H9 (cell line): ENCODE measurements around the gene ARID3A. TPM values are rescaled to one million over a fixed set of nuclear protein-coding genes. Genes with fewer than 3 reads are reported as not detected.

Experiments used
- DNase-seq: peaks from one replicate; pipeline ENCODE4 v3.0.0-alpha.2; 2017
- H2AFZ ChIP-seq: one replicate; pipeline ENCODE4 v1.6.1; 2013; ENCODE audit warnings: mild to moderate bottlenecking, low read length, control low read depth, moderate library complexity
- H2AK5ac ChIP-seq: 2 replicates; pipeline ENCODE4 v1.6.1; 2013; ENCODE audit warnings: low read length, control low read depth, mixed read lengths; ENCODE audit not compliant: insufficient read length
- H2BK120ac ChIP-seq: one replicate; pipeline ENCODE4 v1.6.1; 2013; ENCODE audit warnings: low read depth, mild to moderate bottlenecking, low read length, control low read depth, inconsistent platforms; ENCODE audit not compliant: poor library complexity, severe bottlenecking
- H2BK12ac ChIP-seq: 2 replicates; pipeline ENCODE4 v1.6.1; 2013; ENCODE audit warnings: low read length, control low read depth, mixed read lengths, low read depth; ENCODE audit not compliant: insufficient read length
- H2BK15ac ChIP-seq: 2 replicates; pipeline ENCODE4 v1.6.1; 2013; ENCODE audit warnings: low read depth, low read length, control low read depth
- H2BK20ac ChIP-seq: one replicate; pipeline ENCODE4 v1.6.1; 2013; ENCODE audit warnings: low read depth, mild to moderate bottlenecking, low read length, control low read depth, inconsistent platforms; ENCODE audit not compliant: poor library complexity, severe bottlenecking
- H2BK5ac ChIP-seq: 2 replicates; pipeline ENCODE4 v1.6.1; 2013; ENCODE audit warnings: low read length, control low read depth, mixed read lengths; ENCODE audit not compliant: insufficient read length
- H3K14ac ChIP-seq: 2 replicates; pipeline ENCODE4 v1.6.1; 2013; ENCODE audit warnings: low read length, control low read depth; ENCODE audit not compliant: insufficient read depth
- H3K18ac ChIP-seq: 2 replicates; pipeline ENCODE4 v1.6.1; 2013; ENCODE audit warnings: low read depth, mild to moderate bottlenecking, mixed read lengths, low read length, control low read depth; ENCODE audit not compliant: insufficient read length
- H3K23ac ChIP-seq: 2 replicates; pipeline ENCODE4 v1.6.1; 2013; ENCODE audit warnings: low read length, control low read depth, mixed read lengths, low read depth; ENCODE audit not compliant: insufficient read length
- H3K23me2 ChIP-seq: 2 replicates; pipeline ENCODE4 v1.6.1; 2013; ENCODE audit warnings: low read depth, mild to moderate bottlenecking, mixed read lengths, low read length, control low read depth; ENCODE audit not compliant: insufficient read length, poor library complexity, severe bottlenecking
- H3K27ac ChIP-seq: 2 replicates; pipeline ENCODE4 v1.5.1; 2013; ENCODE audit warnings: low read length, control low read depth, mixed read lengths, low read depth; ENCODE audit not compliant: insufficient read length
- H3K27me3 ChIP-seq: 2 replicates; pipeline ENCODE4 v1.6.1; 2013; ENCODE audit warnings: low read length, control low read depth, inconsistent platforms; ENCODE audit not compliant: insufficient read depth
- H3K4ac ChIP-seq: 2 replicates; pipeline ENCODE4 v1.6.1; 2013; ENCODE audit warnings: low read depth, mild to moderate bottlenecking, control low read depth, inconsistent platforms, low read length, moderate library complexity
- H3K4me1 ChIP-seq: 2 replicates; pipeline ENCODE4 v1.6.1; 2013; ENCODE audit warnings: low read length, control low read depth, inconsistent platforms; ENCODE audit not compliant: insufficient read depth
- H3K4me2 ChIP-seq: 2 replicates; pipeline ENCODE4 v1.6.1; 2013; ENCODE audit warnings: low read length, control low read depth, mixed read lengths; ENCODE audit not compliant: insufficient read length, insufficient read depth
- H3K56ac ChIP-seq: 2 replicates; pipeline ENCODE4 v1.6.1; 2013; ENCODE audit warnings: low read depth, mild to moderate bottlenecking, mixed read lengths, low read length, control low read depth; ENCODE audit not compliant: insufficient read length
- H3K79me1 ChIP-seq: 2 replicates; pipeline ENCODE4 v1.6.1; 2013; ENCODE audit warnings: low read depth, mild to moderate bottlenecking, moderate library complexity, low read length, control low read depth, inconsistent platforms; ENCODE audit not compliant: insufficient read depth, poor library complexity, severe bottlenecking
- H3K79me2 ChIP-seq: 2 replicates; pipeline ENCODE4 v1.6.1; 2013; ENCODE audit warnings: low read length, control low read depth, inconsistent platforms; ENCODE audit not compliant: insufficient read depth
- H3K9ac ChIP-seq: 2 replicates; pipeline ENCODE4 v1.6.1; 2013; ENCODE audit warnings: low read length, control low read depth, mixed read lengths; ENCODE audit not compliant: insufficient read length; ENCODE audit errors: extremely low read depth
- H3K9me3 ChIP-seq: one replicate; pipeline ENCODE4 v1.6.1; 2013; ENCODE audit warnings: low read depth, low read length, inconsistent platforms; ENCODE audit not compliant: control insufficient read depth
- H3T11ph ChIP-seq: one replicate; pipeline ENCODE4 v1.6.1; 2013; ENCODE audit warnings: mild to moderate bottlenecking, low read length, control low read depth, inconsistent platforms
- H4K20me1 ChIP-seq: one replicate; pipeline ENCODE4 v1.6.1; 2013; ENCODE audit not compliant: control insufficient read depth, insufficient read length, insufficient read depth
- H4K5ac ChIP-seq: 2 replicates; pipeline ENCODE4 v1.6.1; 2013; ENCODE audit warnings: low read depth, mild to moderate bottlenecking, mixed read lengths, low read length, control low read depth; ENCODE audit not compliant: insufficient read length
- H4K8ac ChIP-seq: replicated peaks from 2 replicates; pipeline ENCODE4 v1.6.1; 2013; ENCODE audit warnings: low read length, control low read depth, mixed read lengths, low read depth; ENCODE audit not compliant: insufficient read length
- H4K91ac ChIP-seq: 2 replicates; pipeline ENCODE4 v1.6.1; 2013; ENCODE audit warnings: low read depth, mild to moderate bottlenecking, moderate library complexity, mixed read lengths, low read length, control low read depth; ENCODE audit not compliant: insufficient read length
- H3K27ac Mint-ChIP-seq, 3 experiments: 2 replicates in 2 of 3; 3 replicates in 1 of 3; pipeline ENCODE4 v1.8.0; 2020 to 2021; ENCODE audit warnings: mixed read lengths in 3 of 3, mild to moderate bottlenecking in 1 of 3, moderate library complexity in 1 of 3
- H3K27me3 Mint-ChIP-seq: 2 replicates; pipeline ENCODE4 v1.8.0; 2021; ENCODE audit warnings: low read depth, mild to moderate bottlenecking, moderate library complexity, mixed read lengths
- H3K36me3 Mint-ChIP-seq, 3 experiments: 2 replicates in 2 of 3; 3 replicates in 1 of 3; pipeline ENCODE4 v1.8.0; 2020 to 2021; ENCODE audit warnings: low read depth in 3 of 3, mixed read lengths in 3 of 3; ENCODE audit not compliant: insufficient read depth in 1 of 3
- H3K4me1 Mint-ChIP-seq, 2 experiments: 2 replicates each; pipeline ENCODE4 v1.8.0; 2020; ENCODE audit warnings: mixed read lengths in 2 of 2
- H3K4me3 Mint-ChIP-seq, 2 experiments: 2 replicates in 1 of 2; 3 replicates in 1 of 2; pipeline ENCODE4 v1.8.0; 2020 to 2021; ENCODE audit warnings: mild to moderate bottlenecking in 2 of 2, mixed read lengths in 2 of 2, moderate library complexity in 1 of 2
- H3K9me3 Mint-ChIP-seq, 2 experiments: 2 replicates in 1 of 2; 3 replicates in 1 of 2; pipeline ENCODE4 v1.8.0; 2020; ENCODE audit warnings: mild to moderate bottlenecking in 2 of 2, mixed read lengths in 2 of 2, moderate library complexity in 1 of 2
- CTCF ChIP-seq: fragments of 200-600 bp; sonication (generic); conservative IDR thresholded peaks from 3 replicates; pipeline ENCODE4 v1.8.0; 2021; ENCODE audit warnings: antibody characterized with exemption, mild to moderate bottlenecking
- WGBS: extraction: QIAGEN DNeasy Blood & Tissue Kit; methylation state at CpG from one replicate; pipeline ENCODE4 v1.1.7; 2013; ENCODE audit warnings: missing lambda C conversion rate, low lambda C conversion rate, mixed read lengths; ENCODE audit not compliant: insufficient read length; ENCODE audit errors: extremely low coverage; 5-methylcytosine and 5-hydroxymethylcytosine counted together
- total RNA-seq: library from RNA; stranded (reverse); gene quantifications from 2 replicates; pipeline ENCODE4 v1.2.1, GENCODE V29; 2021

The ARID3A gene
- total RNA-seq, 1 experiment from 2014 or later, result 98.3 TPM

DNA sequence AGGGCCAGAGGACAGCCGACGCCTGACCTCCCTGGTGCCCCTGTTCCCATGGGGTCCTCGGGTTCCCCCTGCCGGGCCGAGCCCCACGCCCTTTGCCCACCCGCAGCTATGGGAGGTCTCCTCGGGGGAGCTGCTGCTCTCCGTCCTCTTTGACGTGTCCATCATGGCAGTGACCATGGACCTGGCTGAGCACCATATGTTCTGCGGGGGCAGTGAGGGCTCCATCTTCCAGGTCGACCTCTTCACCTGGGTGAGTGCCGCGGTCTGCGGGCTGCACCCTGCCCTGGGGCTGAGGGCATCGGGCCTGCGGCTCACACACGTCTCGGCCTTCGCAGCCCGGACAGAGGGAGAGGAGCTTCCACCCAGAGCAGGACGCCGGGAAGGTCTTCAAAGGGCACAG lies 64.9 kb downstream of the ARID3A start:
- H3K4me3 Mint-ChIP-seq, result no peak overlapping the region
- Histone ChIP-seq H2BK120ac (no peak overlapping the region), H2BK15ac (no peak overlapping the region), H3K9me3 (no peaks in the 10 kb centered on the region), H4K20me1 (peaks cover 4% of the 10 kb centered on the region), H3T11ph (no peak overlapping the region), H4K91ac (no peak overlapping the region), H3K79me2 (no peaks in the 10 kb centered on the region), H2AK5ac (no peak overlapping the region), H4K5ac (no peak overlapping the region), H2BK12ac (no peak overlapping the region), H3K56ac (no peak overlapping the region), H2BK20ac (no peak overlapping the region), H3K14ac (no peak overlapping the region), H2BK5ac (no peak overlapping the region), H2AFZ (no peak overlapping the region), H3K23ac (no peak overlapping the region), H3K23me2 (no peaks in the 10 kb centered on the region), H3K4me2 (no peak overlapping the region), H3K27ac (no peak overlapping the region), H3K4me1 (no peaks in the 10 kb centered on the region), H3K4ac (no peak overlapping the region), H3K18ac (no peak overlapping the region), H3K79me1 (no peaks in the 10 kb centered on the region), H4K8ac (no peak overlapping the region), H3K27me3 (no peaks in the 10 kb centered on the region), H3K9ac (no peak overlapping the region)
- no peak for DNase-seq
- no peaks in the 10 kb centered on the region for H3K27me3 Mint-ChIP-seq
- H3K36me3 Mint-ChIP-seq, result peaks cover 10 to 41% (median 38%) of the 10 kb centered on the region in 3 experiments; a peak in 6 of 7 replicates
- WGBS, result no CpG with 5 or more reads among the region's 23 CpGs
- no peak for TF ChIP-seq CTCF
- peaks cover 0 to 11% of the 10 kb centered on the region in 2 experiments; a peak in 2 of 4 replicates for H3K4me1 Mint-ChIP-seq
- H3K27ac Mint-ChIP-seq, result no peak overlapping the region
- no peaks in the 10 kb centered on the region for H3K9me3 Mint-ChIP-seq
